GM19099 (cell line): ENCODE measurements around the gene STX1B.

Experiments
- POLR2A ChIP-seq: IDR thresholded peaks from 3 replicates; pipeline ENCODE4 v1.6.1; 2011; ENCODE audit warnings: low read depth; ENCODE audit not compliant: insufficient read length; ENCODE audit errors: extremely low read depth

STX1B gene

GRCh38 chr16:30989469-30990047 is 20.9 kb downstream of the STX1B start:
- TF ChIP-seq POLR2A: no peak

GRCh38 chr16:30987581-30988190 is 22.8 kb downstream of the STX1B start:
- no peak for TF ChIP-seq POLR2A

GRCh38 chr16:30986129-30986991 is 24.1 kb downstream of the STX1B start:
- no peak for TF ChIP-seq POLR2A

- no peak for TF ChIP-seq POLR2A
Measured at GRCh38 chr16:30985401-30986128, 24.9 kb downstream of the STX1B start.

- TF ChIP-seq POLR2A: no peak
Measured at GRCh38 chr16:30984669-30985400, 25.6 kb downstream of the STX1B start, which contains the start of gene HSD3B7. Gene HSD3B7 (plus strand): TSS chr16:30985207. CDS start chr16:30985659, 452 bp downstream.

- no peak for TF ChIP-seq POLR2A
Measured at GRCh38 chr16:30983898-30984610, 26.4 kb downstream of the STX1B start.

GRCh38 chr16:30983289-30983889 is 27.0 kb downstream of the STX1B start:
- no peak for TF ChIP-seq POLR2A

GRCh38 chr16:30982548-30983288 is 27.7 kb downstream of the STX1B start:
- TF ChIP-seq POLR2A: no peak

- TF ChIP-seq POLR2A: no peak
Measured at GRCh38 chr16:30980959-30981358, 29.5 kb downstream of the STX1B start.

GRCh38 chr16:30980434-30980833 is 30.0 kb downstream of the STX1B start:
- no peak for TF ChIP-seq POLR2A

- no peak for TF ChIP-seq POLR2A
Measured at GRCh38 chr16:30980023-30980371, 30.4 kb downstream of the STX1B start.

GRCh38 chr16:30979170-30980022 is 31.0 kb downstream of the STX1B start:
- no peak for TF ChIP-seq POLR2A
